Esophagus squamous epithelium (tissue), 5 donors: ENCODE measurements around the gene ING3. TPM values are rescaled to one million over a fixed set of nuclear protein-coding genes. Genes with fewer than 3 reads are reported as not detected.

Experiments used
- DNase-seq: peaks from one replicate; lab custom pipeline; 2025; lab: John Stamatoyannopoulos, UW
- H3K27ac ChIP-seq, 4 donors: fragments of 200-600 bp; sonication (generic); one replicate each; pipeline ENCODE4 v1.5.1; 2016 to 2019; ENCODE audit warnings: mild to moderate bottlenecking in 1 of 4
- H3K27me3 ChIP-seq, 4 donors: fragments of 200-600 bp; sonication (generic); 1 replicate in 3 of 4; 2 replicates in 1 of 4; pipeline versions ENCODE4 v1.5.1 to v1.6.0; 2017 to 2021; ENCODE audit warnings: antibody characterized with exemption in 1 of 4
- H3K36me3 ChIP-seq, 3 donors: fragments of 200-600 bp; sonication (generic); one replicate each; pipeline ENCODE4 v1.5.1; 2016 to 2019
- H3K4me1 ChIP-seq, 3 donors: fragments of 200-600 bp; sonication (generic); one replicate each; pipeline ENCODE4 v1.5.1; 2017 to 2019
- H3K4me3 ChIP-seq, 4 donors: fragments of 200-600 bp; sonication (generic); 1 replicate in 3 of 4; 2 replicates in 1 of 4; pipeline ENCODE4 v1.5.1; 2016 to 2019; ENCODE audit warnings: mild to moderate bottlenecking in 2 of 4, moderate library complexity in 1 of 4
- H3K9me3 ChIP-seq, 3 donors: fragments of 200-600 bp; sonication (generic); one replicate each; pipeline ENCODE4 v1.5.1; 2016 to 2019
- POLR2A ChIP-seq, 4 donors: fragments of 450-650 bp; IDR thresholded peaks; one replicate each; pipeline ENCODE4 v1.6.1; 2017; ENCODE audit warnings: antibody characterized with exemption in 4 of 4, mild to moderate bottlenecking in 4 of 4, moderate library complexity in 3 of 4
- WGBS, 2 donors: methylation state at CpG; one replicate each; pipeline ENCODE4 v1.1.5; 2018; 5-methylcytosine and 5-hydroxymethylcytosine counted together
- intact Hi-C: fragments of 100-400 bp; cut with DNase I; formaldehyde crosslinking; loops from one replicate; pipeline ENCODE4 v1.15.0; 2022
- total RNA-seq, 4 donors: library from RNA; depleted of rRNA; stranded (reverse); fragments of >200 nt; gene quantifications; one replicate each; pipeline ENCODE4 v1.1.0, GENCODE V29; 2016
- TF ChIP-seq, protein P1 (sequence below), 6 experiments: fragments of 450-650 bp in 4 of 6; fragments of 200-600 bp in 2 of 6; sonication (generic) in 2 of 6; IDR thresholded peaks; one replicate each; pipeline ENCODE4 v1.5.1; 2016 to 2019; ENCODE audit warnings: antibody characterized with exemption in 6 of 6, mild to moderate bottlenecking in 4 of 6, moderate library complexity in 4 of 6
- donor health status: DM: yes; HTN: yes; CAD: no.

ING3 gene
- total RNA-seq, 4 donors from 2014 or later = 12.5 to 15.8 (median 14.4) TPM

DNA sequence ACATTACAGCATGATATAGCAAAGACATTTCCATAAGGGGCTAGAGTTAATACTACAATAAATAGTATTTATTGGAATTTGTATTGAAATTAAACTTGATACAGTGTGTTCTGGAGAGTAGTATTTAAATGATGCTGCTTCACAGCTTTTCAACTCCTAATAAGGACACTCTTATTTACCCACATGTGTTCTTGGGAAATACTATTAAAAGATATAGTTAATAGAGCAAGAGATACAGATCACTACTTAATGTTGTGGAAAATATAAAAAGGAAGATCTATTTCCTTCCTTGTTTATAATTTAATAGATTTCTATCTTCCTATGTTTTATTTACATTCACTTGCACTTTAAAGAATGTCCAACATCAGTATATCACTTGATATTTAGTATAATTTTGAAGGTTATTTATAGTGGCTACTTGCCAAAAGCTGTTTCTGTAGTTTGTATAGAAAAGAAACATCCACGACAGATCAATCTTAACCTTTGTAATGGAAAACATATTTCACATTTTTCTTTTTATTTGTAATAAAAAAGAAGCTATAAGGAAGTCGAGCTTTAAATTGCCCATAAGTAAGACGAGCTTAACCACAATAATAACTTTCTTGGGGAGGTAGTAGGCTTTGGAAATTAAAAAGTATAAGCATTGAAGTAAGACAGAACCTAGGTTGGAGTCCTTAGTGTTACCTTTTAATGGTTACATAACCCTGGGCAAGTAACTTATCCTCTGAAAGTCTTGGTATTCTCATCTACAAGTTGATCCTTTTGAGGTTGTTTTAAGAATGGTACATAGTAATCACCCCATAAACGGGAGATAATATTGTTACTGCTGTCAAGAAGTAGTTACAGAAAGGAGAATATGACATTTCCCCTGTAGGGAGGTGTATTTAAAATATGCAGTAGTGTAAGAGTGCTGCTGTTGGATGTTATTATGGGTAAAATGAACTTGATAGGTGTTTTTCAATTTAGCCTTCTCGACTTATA is 70.7 kb downstream of the ING3 start:
- H3K27ac ChIP-seq = peak overlapping the region in 2 of 4 donors; percentile 40 to 49
- intact Hi-C loops = no loop called here
- no peaks in the 10 kb centered on the region for H3K36me3 ChIP-seq
- DNase-seq = no peak
- WGBS, 2 donors = 47 to 57% methylated on average over 5 of the region's 5 CpGs
- H3K4me3 ChIP-seq = no peak overlapping the region
- H3K9me3 ChIP-seq = no peaks in the 10 kb centered on the region
- peaks cover 0 to 43% (median 9%) of the 10 kb centered on the region in 3 donors for H3K4me1 ChIP-seq
- no peak for TF ChIP-seq POLR2A (IDR thresholded peaks at IDR 0.05)
- TF ChIP-seq, protein P1, sequence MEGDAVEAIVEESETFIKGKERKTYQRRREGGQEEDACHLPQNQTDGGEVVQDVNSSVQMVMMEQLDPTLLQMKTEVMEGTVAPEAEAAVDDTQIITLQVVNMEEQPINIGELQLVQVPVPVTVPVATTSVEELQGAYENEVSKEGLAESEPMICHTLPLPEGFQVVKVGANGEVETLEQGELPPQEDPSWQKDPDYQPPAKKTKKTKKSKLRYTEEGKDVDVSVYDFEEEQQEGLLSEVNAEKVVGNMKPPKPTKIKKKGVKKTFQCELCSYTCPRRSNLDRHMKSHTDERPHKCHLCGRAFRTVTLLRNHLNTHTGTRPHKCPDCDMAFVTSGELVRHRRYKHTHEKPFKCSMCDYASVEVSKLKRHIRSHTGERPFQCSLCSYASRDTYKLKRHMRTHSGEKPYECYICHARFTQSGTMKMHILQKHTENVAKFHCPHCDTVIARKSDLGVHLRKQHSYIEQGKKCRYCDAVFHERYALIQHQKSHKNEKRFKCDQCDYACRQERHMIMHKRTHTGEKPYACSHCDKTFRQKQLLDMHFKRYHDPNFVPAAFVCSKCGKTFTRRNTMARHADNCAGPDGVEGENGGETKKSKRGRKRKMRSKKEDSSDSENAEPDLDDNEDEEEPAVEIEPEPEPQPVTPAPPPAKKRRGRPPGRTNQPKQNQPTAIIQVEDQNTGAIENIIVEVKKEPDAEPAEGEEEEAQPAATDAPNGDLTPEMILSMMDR (IDR thresholded peaks at IDR 0.05) = no peak
- H3K27me3 ChIP-seq = no peaks in the 10 kb centered on the region

DNA sequence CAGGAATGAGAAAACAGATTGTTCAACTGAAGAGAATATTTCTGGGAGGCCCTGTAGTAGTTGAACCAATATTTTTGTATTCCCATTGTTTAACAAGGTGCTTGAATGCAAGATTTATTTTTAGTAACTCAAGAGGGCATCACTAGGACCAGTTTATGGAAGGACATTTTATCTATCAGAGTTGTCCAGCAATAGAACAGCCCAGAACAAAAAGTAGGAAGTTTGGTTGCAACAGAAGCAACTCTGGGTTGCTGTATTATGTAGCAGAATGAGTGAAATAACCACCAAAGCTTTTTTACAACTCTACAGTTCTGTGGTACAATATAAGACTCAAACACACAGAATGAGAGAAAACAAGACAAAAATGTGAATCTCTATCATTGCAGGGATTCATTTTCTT is 72.6 kb downstream of the ING3 start:
- peaks cover 0 to 34% (median 9%) of the 10 kb centered on the region in 3 donors for H3K4me1 ChIP-seq
- DNase-seq = no peak
- H3K27ac ChIP-seq = peak overlapping the region in 3 of 4 donors; percentile 49 to 68 (median 67)
- H3K9me3 ChIP-seq = no peaks in the 10 kb centered on the region
- intact Hi-C loops = no loop called here
- no peaks in the 10 kb centered on the region for H3K36me3 ChIP-seq
- H3K27me3 ChIP-seq = no peaks in the 10 kb centered on the region
- no peak overlapping the region for H3K4me3 ChIP-seq
- TF ChIP-seq POLR2A (IDR thresholded peaks at IDR 0.05) = no peak
- TF ChIP-seq, protein P1 (IDR thresholded peaks at IDR 0.05) = no peak

DNA sequence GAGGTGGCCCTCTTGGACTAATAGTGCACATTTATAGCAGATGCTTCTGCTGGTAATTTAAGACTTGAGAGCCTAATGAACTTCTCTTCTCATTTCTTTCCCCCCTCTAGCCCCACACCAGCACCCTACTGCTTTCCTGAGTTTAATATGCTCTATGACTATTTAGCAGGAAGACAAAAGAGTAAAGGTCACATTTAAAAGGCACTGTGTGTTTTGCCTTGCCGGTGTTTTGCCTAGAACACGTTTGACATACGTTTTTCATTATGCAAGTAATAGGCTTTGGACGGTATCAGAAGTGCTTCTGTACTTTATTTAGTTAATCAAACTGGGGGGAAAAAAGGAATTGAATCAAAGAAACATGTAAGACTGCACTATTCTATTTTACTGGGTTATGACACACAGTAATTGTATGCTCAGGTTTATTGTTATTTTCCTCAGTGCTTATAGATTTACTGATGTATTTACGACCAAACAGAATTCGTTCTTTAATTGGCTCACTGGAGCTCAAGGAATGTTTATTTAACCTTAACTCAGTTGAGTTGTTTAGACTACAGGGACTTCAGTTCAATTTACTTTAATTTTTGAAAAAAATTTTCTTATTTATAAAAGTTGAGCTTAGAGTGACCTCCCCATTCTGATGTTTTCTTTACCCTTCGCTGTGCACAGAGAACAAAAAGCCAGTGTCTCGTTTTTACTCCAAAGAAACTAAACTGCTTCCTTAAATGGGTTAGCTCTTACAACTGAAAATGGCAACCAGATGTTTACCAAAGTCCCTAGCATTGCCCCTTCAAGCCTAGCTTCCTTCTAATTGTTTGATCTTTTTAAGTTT is 73.3 kb downstream of the ING3 start:
- TF ChIP-seq, protein P1 (IDR thresholded peaks at IDR 0.05) = no peak
- no peak for TF ChIP-seq POLR2A (IDR thresholded peaks at IDR 0.05)
- WGBS, 2 donors = 51 to 59% methylated on average over 8 of the region's 8 CpGs

DNA sequence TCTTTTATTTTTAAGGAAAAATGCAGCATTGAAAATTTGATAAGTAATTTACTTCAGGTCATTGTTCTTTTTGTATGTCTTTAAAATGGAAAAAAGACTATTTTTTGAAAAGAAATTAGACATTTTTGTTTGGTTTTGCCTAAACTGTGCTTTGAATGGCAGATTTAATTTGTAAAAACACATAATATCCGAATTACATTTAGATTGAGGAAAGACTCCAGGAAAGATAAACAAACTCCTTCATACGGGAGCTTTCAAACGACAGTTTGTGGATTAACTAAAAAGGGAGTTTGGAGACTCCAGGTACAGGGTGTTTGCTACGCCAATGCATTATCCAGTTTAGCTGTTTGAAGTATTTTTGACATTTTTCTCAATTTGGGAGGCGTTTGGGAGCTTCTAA is 74.0 kb downstream of the ING3 start:
- H3K36me3 ChIP-seq = no peaks in the 10 kb centered on the region
- H3K27me3 ChIP-seq = no peaks in the 10 kb centered on the region
- no peaks in the 10 kb centered on the region for H3K9me3 ChIP-seq
- H3K4me3 ChIP-seq = no peak overlapping the region
- TF ChIP-seq, protein P1 (IDR thresholded peaks at IDR 0.05) = no peak
- no peak for TF ChIP-seq POLR2A (IDR thresholded peaks at IDR 0.05)
- peaks cover 0 to 31% (median 9%) of the 10 kb centered on the region in 3 donors for H3K4me1 ChIP-seq
- peak overlapping the region in 1 of 4 donors; percentile 67 for H3K27ac ChIP-seq
- WGBS, 2 donors = 30 to 32% methylated on average over 5 of the region's 5 CpGs
- intact Hi-C loops = no loop called here
- DNase-seq = no peak

More for the DNA sequence above, 73.3 kb downstream of the ING3 start:
- Histone ChIP-seq H3K27me3 (no peaks in the 10 kb centered on the region), H3K4me3 (no peak overlapping the region), H3K36me3 (no peaks in the 10 kb centered on the region), H3K4me1 (peaks cover 0 to 31% (median 9%) of the 10 kb centered on the region in 3 donors), H3K27ac (peak overlapping the region in 3 of 4 donors; percentile 49 to 68 (median 67)), H3K9me3 (no peaks in the 10 kb centered on the region)
- no peak for DNase-seq
- intact Hi-C loops = no loop called here
